ENCODE measurements around the gene MMP11. TPM values are rescaled to one million over a fixed set of nuclear protein-coding genes. Genes with fewer than 3 reads are reported as not detected.

Gene MMP11
- polyA plus RNA-seq, 3 donors = not detected

GRCh38 chr22:23791738-23792645 is 19.3 kb downstream of the MMP11 start:
- Mint-ChIP-seq H3K9me3 (peaks cover 0 to 3% (median 0%) of the 10 kb centered on the region in 7 donors), H3K36me3 (peaks cover 43 to 65% of the 10 kb centered on the region in 2 donors), H3K27me3 (ENCODE audit: low read depth in 3 of 3) (no peaks in the 10 kb centered on the region), H3K4me3 (no peak overlapping the region), H3K4me1 (peaks cover 12% of the 10 kb centered on the region), H3K27ac (peak overlapping the region in 1 of 7 donors; percentile 33)
- DNase-seq = no peak
- no peak overlapping the region for H3K9ac ChIP-seq (ENCODE audit: insufficient read depth, low read length, poor library complexity, severe bottlenecking)
- no peak overlapping the region for H2AFZ ChIP-seq (ENCODE audit: insufficient read depth, low read depth, low read length, poor library complexity, severe bottlenecking)
- H4K20me1 ChIP-seq (ENCODE audit: insufficient read depth, low read length) = peaks cover 54% of the 10 kb centered on the region
- peaks cover 8 to 12% of the 10 kb centered on the region in 2 donors for H3K4me1 ChIP-seq (ENCODE audit: control insufficient read depth in 1 of 2, insufficient read depth in 2 of 2, low read length in 2 of 2)
- intact Hi-C loops (cut with micrococcal nuclease) = no loop called here
- TF ChIP-seq CTCF (IDR thresholded peaks at IDR 0.05) = no peak
- no peak overlapping the region for H3K4me2 ChIP-seq (replicated peaks; ENCODE audit: extremely low read depth, low read length, poor library complexity, severe bottlenecking)
- H3K27me3 ChIP-seq (ENCODE audit: control insufficient read depth in 2 of 2, insufficient read depth in 2 of 2, low read length in 2 of 2) = no peaks in the 10 kb centered on the region
- H3K27ac ChIP-seq (ENCODE audit: low read depth in 1 of 2, low read length in 2 of 2) = no peak overlapping the region
- no peak overlapping the region for H3K4me3 ChIP-seq (replicated peaks in 1 of 3; ENCODE audit: low read depth in 2 of 3, low read length in 3 of 3)
- H3K36me3 ChIP-seq (replicated peaks in 1 of 2; ENCODE audit: control insufficient read depth in 1 of 2, insufficient read depth in 2 of 2, low read length in 2 of 2) = peaks cover 43 to 69% of the 10 kb centered on the region in 2 donors
- peaks cover 51% of the 10 kb centered on the region for H3K79me2 ChIP-seq (ENCODE audit: insufficient read depth, low read length)
- no peaks in the 10 kb centered on the region for H3K9me3 ChIP-seq (replicated peaks in 1 of 2; ENCODE audit: control insufficient read depth in 1 of 2, insufficient read depth in 1 of 2, low read length in 2 of 2)
- WGBS (ENCODE audit: insufficient coverage) = 96% methylated on average over 19 of the region's 25 CpGs

- peaks cover 46 to 78% of the 10 kb centered on the region in 2 donors for H3K36me3 ChIP-seq (replicated peaks in 1 of 2; ENCODE audit: control insufficient read depth in 1 of 2, insufficient read depth in 2 of 2, low read length in 2 of 2)
- peaks cover 0 to 3% of the 10 kb centered on the region in 2 donors for H3K4me1 ChIP-seq (ENCODE audit: control insufficient read depth in 1 of 2, insufficient read depth in 2 of 2, low read length in 2 of 2)
- no peak for DNase-seq
- no peak overlapping the region for H3K4me3 ChIP-seq (replicated peaks in 1 of 3; ENCODE audit: low read depth in 2 of 3, low read length in 3 of 3)
- Mint-ChIP-seq H3K4me1 (peaks cover 4% of the 10 kb centered on the region), H3K36me3 (peaks cover 49 to 76% of the 10 kb centered on the region in 2 donors), H3K27me3 (ENCODE audit: low read depth in 3 of 3) (no peaks in the 10 kb centered on the region), H3K9me3 (peaks cover 0 to 3% (median 0%) of the 10 kb centered on the region in 7 donors), H3K4me3 (no peak overlapping the region), H3K27ac (peak overlapping the region in 1 of 7 donors; percentile 14)
- H3K79me2 ChIP-seq (ENCODE audit: insufficient read depth, low read length) = peaks cover 40% of the 10 kb centered on the region
- H3K4me2 ChIP-seq (replicated peaks; ENCODE audit: extremely low read depth, low read length, poor library complexity, severe bottlenecking) = no peak overlapping the region
- H3K9ac ChIP-seq (ENCODE audit: insufficient read depth, low read length, poor library complexity, severe bottlenecking) = no peak overlapping the region
- no peak for TF ChIP-seq CTCF (IDR thresholded peaks at IDR 0.05)
- no peak overlapping the region for H2AFZ ChIP-seq (ENCODE audit: insufficient read depth, low read depth, low read length, poor library complexity, severe bottlenecking)
- no peaks in the 10 kb centered on the region for H3K27me3 ChIP-seq (ENCODE audit: control insufficient read depth in 2 of 2, insufficient read depth in 2 of 2, low read length in 2 of 2)
- no peaks in the 10 kb centered on the region for H3K9me3 ChIP-seq (replicated peaks in 1 of 2; ENCODE audit: control insufficient read depth in 1 of 2, insufficient read depth in 1 of 2, low read length in 2 of 2)
- peaks cover 43% of the 10 kb centered on the region for H4K20me1 ChIP-seq (ENCODE audit: insufficient read depth, low read length)
- no peak overlapping the region for H3K27ac ChIP-seq (ENCODE audit: low read depth in 1 of 2, low read length in 2 of 2)
- intact Hi-C loops (cut with micrococcal nuclease) = no loop called here
- 96% methylated on average over 4 of the region's 8 CpGs for WGBS (ENCODE audit: insufficient coverage)
These were observed 20.7 kb downstream of the MMP11 start for GRCh38 chr22:23793326-23793725.

All from CD14-positive monocyte (primary cell).